ENCODE data around the gene TMUB2.

Gene TMUB2

DNA sequence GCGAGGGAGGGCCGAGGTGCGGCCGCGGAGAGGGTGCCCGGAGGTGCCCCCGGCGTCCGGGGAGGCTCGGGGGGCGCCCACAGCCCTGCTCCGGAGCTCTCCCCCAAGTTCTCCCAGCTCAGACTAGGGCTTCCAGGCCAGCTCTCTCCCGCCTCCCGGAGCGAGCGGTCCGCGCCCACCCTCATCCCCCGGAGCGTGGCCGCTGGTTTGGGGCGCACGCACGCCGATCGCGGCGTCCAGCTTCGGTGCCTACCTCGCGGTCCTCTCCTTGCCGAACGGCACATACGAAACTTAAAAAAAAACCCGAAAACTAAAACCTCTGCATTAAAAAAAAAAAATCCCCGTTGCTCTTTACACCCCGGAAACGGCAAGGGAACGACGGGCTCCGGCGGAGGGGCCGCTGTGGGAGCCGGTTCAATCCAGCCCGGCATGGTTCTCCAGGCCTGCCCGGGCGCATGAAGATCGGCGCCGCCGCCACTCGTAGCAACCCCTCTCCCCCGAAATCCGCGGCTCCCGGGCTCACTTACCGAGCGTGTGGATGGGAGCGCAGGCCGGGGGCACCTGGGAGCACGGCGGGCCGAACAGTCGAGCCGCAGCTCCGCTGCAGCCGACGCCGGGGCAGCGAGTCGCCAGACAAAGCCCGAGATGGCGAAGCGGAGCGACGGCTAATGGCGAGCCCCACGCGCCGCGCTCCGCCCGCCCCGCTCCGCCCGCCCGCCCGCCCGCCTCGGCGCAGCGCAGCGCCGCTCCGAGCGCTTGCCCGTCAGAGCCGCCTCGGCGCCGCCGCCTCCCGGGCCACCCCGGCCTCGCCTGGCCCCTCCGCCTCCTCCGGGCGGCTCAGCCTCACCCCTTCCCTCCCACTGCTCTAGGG, 33.7 kb downstream of the TMUB2 start:
- Histone ChIP-seq H4K20me1 (ENCODE audit: insufficient read depth, low read length, poor library complexity, severe bottlenecking) (peaks cover 24% of the 10 kb centered on the region), H3K4me1 (ENCODE audit: insufficient read depth, low read length, poor library complexity, severe bottlenecking) (peaks cover 37% of the 10 kb centered on the region), H3F3A (ENCODE audit: low read depth) (no peaks in the 10 kb centered on the region), H3K36me3 (ENCODE audit: insufficient read depth, low read length) (peaks cover 14% of the 10 kb centered on the region; the same call in 1 of the 2 replicates), H3K9ac (ENCODE audit: low read depth, low read length, poor library complexity, severe bottlenecking) (peak overlapping the region; percentile 98), H3K27me3 (ENCODE audit: insufficient read depth, low read length, poor library complexity, severe bottlenecking) (peaks cover 5% of the 10 kb centered on the region), H3K4me3 (ENCODE audit: low read length, poor library complexity, severe bottlenecking) (peak overlapping the region; percentile 100), H3K9me2 (replicated peaks; ENCODE audit: low read depth, low read length) (no peaks in the 10 kb centered on the region), H3K79me2 (ENCODE audit: insufficient read depth, low read length) (peaks cover 54% of the 10 kb centered on the region), H3K4me2 (ENCODE audit: low read depth, low read length, poor library complexity, severe bottlenecking) (peak overlapping the region; percentile 89), H2AFZ (ENCODE audit: low read length) (no peak overlapping the region), H3K9me3 (ENCODE audit: insufficient read depth, low read depth, low read length) (no peaks in the 10 kb centered on the region)
- TF ChIP-seq, protein P1, sequence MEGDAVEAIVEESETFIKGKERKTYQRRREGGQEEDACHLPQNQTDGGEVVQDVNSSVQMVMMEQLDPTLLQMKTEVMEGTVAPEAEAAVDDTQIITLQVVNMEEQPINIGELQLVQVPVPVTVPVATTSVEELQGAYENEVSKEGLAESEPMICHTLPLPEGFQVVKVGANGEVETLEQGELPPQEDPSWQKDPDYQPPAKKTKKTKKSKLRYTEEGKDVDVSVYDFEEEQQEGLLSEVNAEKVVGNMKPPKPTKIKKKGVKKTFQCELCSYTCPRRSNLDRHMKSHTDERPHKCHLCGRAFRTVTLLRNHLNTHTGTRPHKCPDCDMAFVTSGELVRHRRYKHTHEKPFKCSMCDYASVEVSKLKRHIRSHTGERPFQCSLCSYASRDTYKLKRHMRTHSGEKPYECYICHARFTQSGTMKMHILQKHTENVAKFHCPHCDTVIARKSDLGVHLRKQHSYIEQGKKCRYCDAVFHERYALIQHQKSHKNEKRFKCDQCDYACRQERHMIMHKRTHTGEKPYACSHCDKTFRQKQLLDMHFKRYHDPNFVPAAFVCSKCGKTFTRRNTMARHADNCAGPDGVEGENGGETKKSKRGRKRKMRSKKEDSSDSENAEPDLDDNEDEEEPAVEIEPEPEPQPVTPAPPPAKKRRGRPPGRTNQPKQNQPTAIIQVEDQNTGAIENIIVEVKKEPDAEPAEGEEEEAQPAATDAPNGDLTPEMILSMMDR (conservative IDR thresholded peaks at IDR 0.05; ENCODE audit: low read length), result no peak
- no peak for TF ChIP-seq EZH2phosphoT487 (IDR thresholded peaks at IDR 0.05; ENCODE audit: borderline replicate concordance)

DNA sequence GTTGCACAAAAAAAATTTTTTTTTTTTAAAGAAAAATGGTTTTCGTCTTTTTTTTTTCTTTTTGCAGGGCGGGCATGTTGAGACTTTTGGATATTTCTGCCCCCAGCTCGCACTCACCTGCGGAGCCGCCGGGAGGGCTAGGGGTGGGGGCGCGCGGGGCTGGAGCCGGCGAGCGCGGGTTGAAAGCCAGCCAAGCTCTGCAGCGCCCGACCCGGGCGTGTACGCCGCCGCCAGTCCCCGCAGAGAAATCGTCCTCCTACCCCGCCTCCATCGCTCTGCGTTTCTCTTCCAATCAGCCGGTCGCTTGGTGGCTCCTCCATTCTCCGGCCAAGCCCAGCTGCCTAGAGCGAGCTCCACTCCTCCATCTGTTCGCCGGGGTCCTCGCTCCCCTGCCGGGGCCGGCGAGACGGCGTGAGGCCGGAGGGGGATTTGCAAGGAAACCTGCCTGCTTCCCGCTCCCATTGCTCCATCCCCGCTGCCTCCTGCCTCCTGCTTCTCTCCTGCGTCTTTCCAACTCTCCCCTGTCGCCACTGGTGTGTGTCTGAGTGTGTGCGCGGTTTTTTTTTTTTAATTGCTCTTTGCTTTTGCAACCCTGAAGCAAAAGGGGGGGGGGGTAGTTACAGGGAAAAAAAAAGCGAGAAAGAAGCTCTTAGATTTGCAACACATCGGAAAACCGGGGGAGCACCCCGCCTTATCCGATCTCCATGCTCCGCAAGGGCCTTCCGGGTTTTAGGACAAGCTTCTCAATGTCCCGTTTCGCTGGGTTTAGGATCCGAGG, 34.5 kb downstream of the TMUB2 start:
- Histone ChIP-seq H3K36me3 (ENCODE audit: insufficient read depth, low read length) (peaks cover 6% of the 10 kb centered on the region; the same call in 1 of the 2 replicates), H2AFZ (ENCODE audit: low read length) (peak overlapping the region; percentile 32; the same call in 1 of the 2 replicates), H3K4me2 (ENCODE audit: low read depth, low read length, poor library complexity, severe bottlenecking) (peak overlapping the region; percentile 89), H3F3A (ENCODE audit: low read depth) (no peaks in the 10 kb centered on the region), H3K9me2 (replicated peaks; ENCODE audit: low read depth, low read length) (no peaks in the 10 kb centered on the region), H3K79me2 (ENCODE audit: insufficient read depth, low read length) (peaks cover 46% of the 10 kb centered on the region), H4K20me1 (ENCODE audit: insufficient read depth, low read length, poor library complexity, severe bottlenecking) (peaks cover 19% of the 10 kb centered on the region), H3K4me3 (ENCODE audit: low read length, poor library complexity, severe bottlenecking) (peak overlapping the region; percentile 100), H3K27me3 (ENCODE audit: insufficient read depth, low read length, poor library complexity, severe bottlenecking) (peaks cover 5% of the 10 kb centered on the region), H3K4me1 (ENCODE audit: insufficient read depth, low read length, poor library complexity, severe bottlenecking) (peaks cover 29% of the 10 kb centered on the region), H3K9me3 (ENCODE audit: insufficient read depth, low read depth, low read length) (no peaks in the 10 kb centered on the region), H3K9ac (ENCODE audit: low read depth, low read length, poor library complexity, severe bottlenecking) (peak overlapping the region; percentile 98)
- no peak for TF ChIP-seq EZH2phosphoT487 (IDR thresholded peaks at IDR 0.05; ENCODE audit: borderline replicate concordance)
- TF ChIP-seq, protein P1 (conservative IDR thresholded peaks at IDR 0.05; ENCODE audit: low read length), result no peak; the same call in 1 of the 2 replicates

DNA sequence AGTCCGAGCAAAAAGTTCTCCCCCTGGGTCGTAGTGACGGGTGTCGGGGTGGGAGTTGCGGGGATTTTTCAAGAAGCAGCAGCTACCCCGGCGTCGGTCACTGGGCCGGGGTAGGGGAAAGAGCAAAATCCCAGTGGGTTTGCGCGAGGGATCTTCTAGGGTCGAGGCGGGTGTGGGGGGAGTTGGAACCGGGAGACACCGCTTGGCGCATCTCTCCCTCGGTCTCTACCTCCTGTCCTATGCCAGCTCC, 35.0 kb downstream of the TMUB2 start:
- no peaks in the 10 kb centered on the region for H3K9me2 ChIP-seq (replicated peaks; ENCODE audit: low read depth, low read length)
- peaks cover 14% of the 10 kb centered on the region for H4K20me1 ChIP-seq (ENCODE audit: insufficient read depth, low read length, poor library complexity, severe bottlenecking)
- H3K36me3 ChIP-seq (ENCODE audit: insufficient read depth, low read length), result peaks cover under 1% of the 10 kb centered on the region; the same call in 1 of the 2 replicates
- peak overlapping the region; percentile 89 for H3K4me2 ChIP-seq (ENCODE audit: low read depth, low read length, poor library complexity, severe bottlenecking)
- TF ChIP-seq EZH2phosphoT487 (IDR thresholded peaks at IDR 0.05; ENCODE audit: borderline replicate concordance), result no peak
- TF ChIP-seq, protein P1 (conservative IDR thresholded peaks at IDR 0.05; ENCODE audit: low read length), result no peak
- no peaks in the 10 kb centered on the region for H3F3A ChIP-seq (ENCODE audit: low read depth)
- H3K79me2 ChIP-seq (ENCODE audit: insufficient read depth, low read length), result peaks cover 41% of the 10 kb centered on the region
- peak overlapping the region; percentile 98 for H3K9ac ChIP-seq (ENCODE audit: low read depth, low read length, poor library complexity, severe bottlenecking)
- peak overlapping the region; percentile 100 for H3K4me3 ChIP-seq (ENCODE audit: low read length, poor library complexity, severe bottlenecking)
- H3K4me1 ChIP-seq (ENCODE audit: insufficient read depth, low read length, poor library complexity, severe bottlenecking), result peaks cover 24% of the 10 kb centered on the region
- no peaks in the 10 kb centered on the region for H3K9me3 ChIP-seq (ENCODE audit: insufficient read depth, low read depth, low read length)
- peaks cover 5% of the 10 kb centered on the region for H3K27me3 ChIP-seq (ENCODE audit: insufficient read depth, low read length, poor library complexity, severe bottlenecking)
- peak overlapping the region; percentile 32; the same call in 1 of the 2 replicates for H2AFZ ChIP-seq (ENCODE audit: low read length)

Data from Loucy (cell line).